ENCODE results near the gene GPATCH8. TPM values are rescaled to one million over a fixed set of nuclear protein-coding genes. Genes with fewer than 3 reads are reported as not detected.

The GPATCH8 gene
- total and polyA plus RNA-seq, 9 of the 15 experiments (the other 6 are each of a cell fraction or from before 2014, with no cell fraction given): 10.6 to 29.6 (median 13.2) TPM

DNA sequence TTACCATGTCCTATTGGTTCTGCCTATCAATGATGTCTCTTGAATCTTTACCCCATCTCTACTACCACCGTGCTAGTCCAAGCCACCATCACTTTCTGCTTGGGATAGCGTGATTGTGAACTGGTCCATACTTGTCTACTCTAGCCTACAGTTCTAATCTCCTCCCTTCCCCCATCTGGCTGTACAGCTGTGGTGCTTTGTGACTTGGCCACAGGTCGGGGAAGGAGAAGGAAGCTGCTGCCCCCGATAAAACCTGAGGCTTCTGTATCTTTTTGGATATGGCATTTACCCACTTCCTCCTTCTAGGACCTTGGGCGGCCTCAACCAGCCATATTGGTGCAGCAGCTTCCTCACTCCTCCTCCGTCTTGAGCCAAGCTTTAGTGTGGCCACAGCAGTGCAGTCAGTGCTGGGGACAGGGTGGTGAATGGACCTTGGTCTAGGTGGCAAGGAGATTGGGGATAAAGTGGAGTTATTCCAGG, 113.4 kb downstream of the GPATCH8 start (continued):
- peak; percentile 95 for TF ChIP-seq CBFA2T3 (IDR thresholded peaks at IDR 0.05)
- no peak for TF ChIP-seq U2AF2 (optimal IDR thresholded peaks at IDR 0.05; ENCODE audit: low read depth, low read length)
- TF ChIP-seq MEF2A (IDR thresholded peaks at IDR 0.05; ENCODE audit: control insufficient read depth, low read depth, low read length): 0 out of 2 replicates have a peak, but pooled peaks have one; percentile 27
- TF ChIP-seq ZNF766 (CRISPR knock-in tag; conservative IDR thresholded peaks at IDR 0.05): peak; percentile 73; the same call in 1 of the 2 replicates
- no peak for TF ChIP-seq ZC3H8 (IDR thresholded peaks at IDR 0.05)
- TF ChIP-seq SETDB1 (IDR thresholded peaks at IDR 0.05; ENCODE audit: low read length): no peak
- no peak for TF ChIP-seq ZNF253 (CRISPR knock-in tag; conservative IDR thresholded peaks at IDR 0.05)
- no peak for TF ChIP-seq ZC3H4 (CRISPR knock-in tag; IDR thresholded peaks at IDR 0.05; ENCODE audit: borderline replicate concordance)
- TF ChIP-seq MTA3 (IDR thresholded peaks at IDR 0.05; ENCODE audit: borderline replicate concordance): peak; percentile 78
- TF ChIP-seq CREBBP (IDR thresholded peaks at IDR 0.05; ENCODE audit: low read depth, low read length): no peak
- TF ChIP-seq PHB (CRISPR knock-in tag; IDR thresholded peaks at IDR 0.05): no peak
- TF ChIP-seq FOXJ2 (tag; IDR thresholded peaks at IDR 0.05): no peak
- TF ChIP-seq MBD2 (IDR thresholded peaks at IDR 0.05; ENCODE audit: borderline replicate concordance, low read depth): no peak
- TF ChIP-seq, protein P1, sequence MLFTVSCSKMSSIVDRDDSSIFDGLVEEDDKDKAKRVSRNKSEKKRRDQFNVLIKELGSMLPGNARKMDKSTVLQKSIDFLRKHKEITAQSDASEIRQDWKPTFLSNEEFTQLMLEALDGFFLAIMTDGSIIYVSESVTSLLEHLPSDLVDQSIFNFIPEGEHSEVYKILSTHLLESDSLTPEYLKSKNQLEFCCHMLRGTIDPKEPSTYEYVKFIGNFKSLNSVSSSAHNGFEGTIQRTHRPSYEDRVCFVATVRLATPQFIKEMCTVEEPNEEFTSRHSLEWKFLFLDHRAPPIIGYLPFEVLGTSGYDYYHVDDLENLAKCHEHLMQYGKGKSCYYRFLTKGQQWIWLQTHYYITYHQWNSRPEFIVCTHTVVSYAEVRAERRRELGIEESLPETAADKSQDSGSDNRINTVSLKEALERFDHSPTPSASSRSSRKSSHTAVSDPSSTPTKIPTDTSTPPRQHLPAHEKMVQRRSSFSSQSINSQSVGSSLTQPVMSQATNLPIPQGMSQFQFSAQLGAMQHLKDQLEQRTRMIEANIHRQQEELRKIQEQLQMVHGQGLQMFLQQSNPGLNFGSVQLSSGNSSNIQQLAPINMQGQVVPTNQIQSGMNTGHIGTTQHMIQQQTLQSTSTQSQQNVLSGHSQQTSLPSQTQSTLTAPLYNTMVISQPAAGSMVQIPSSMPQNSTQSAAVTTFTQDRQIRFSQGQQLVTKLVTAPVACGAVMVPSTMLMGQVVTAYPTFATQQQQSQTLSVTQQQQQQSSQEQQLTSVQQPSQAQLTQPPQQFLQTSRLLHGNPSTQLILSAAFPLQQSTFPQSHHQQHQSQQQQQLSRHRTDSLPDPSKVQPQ (CRISPR knock-in tag; IDR thresholded peaks at IDR 0.05; ENCODE audit: borderline replicate concordance): no peak
- TF ChIP-seq ZNF764 (CRISPR knock-in tag; IDR thresholded peaks at IDR 0.05; ENCODE audit: low read depth): no peak
- TF ChIP-seq E2F3 (CRISPR knock-in tag; IDR thresholded peaks at IDR 0.05): no peak
- TF ChIP-seq GABPB1 (CRISPR knock-in tag; IDR thresholded peaks at IDR 0.05): no peak; the same call in 1 of the 2 replicates
- TF ChIP-seq ATF7 (IDR thresholded peaks at IDR 0.05): peak; percentile 55; the same call in 1 of the 2 replicates
- TF ChIP-seq, protein P2, sequence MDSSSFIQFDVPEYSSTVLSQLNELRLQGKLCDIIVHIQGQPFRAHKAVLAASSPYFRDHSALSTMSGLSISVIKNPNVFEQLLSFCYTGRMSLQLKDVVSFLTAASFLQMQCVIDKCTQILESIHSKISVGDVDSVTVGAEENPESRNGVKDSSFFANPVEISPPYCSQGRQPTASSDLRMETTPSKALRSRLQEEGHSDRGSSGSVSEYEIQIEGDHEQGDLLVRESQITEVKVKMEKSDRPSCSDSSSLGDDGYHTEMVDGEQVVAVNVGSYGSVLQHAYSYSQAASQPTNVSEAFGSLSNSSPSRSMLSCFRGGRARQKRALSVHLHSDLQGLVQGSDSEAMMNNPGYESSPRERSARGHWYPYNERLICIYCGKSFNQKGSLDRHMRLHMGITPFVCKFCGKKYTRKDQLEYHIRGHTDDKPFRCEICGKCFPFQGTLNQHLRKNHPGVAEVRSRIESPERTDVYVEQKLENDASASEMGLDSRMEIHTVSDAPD (CRISPR knock-in tag; IDR thresholded peaks at IDR 0.05): no peak
- TF ChIP-seq MCM3 (IDR thresholded peaks at IDR 0.05): no peak
- TF ChIP-seq, protein P3, sequence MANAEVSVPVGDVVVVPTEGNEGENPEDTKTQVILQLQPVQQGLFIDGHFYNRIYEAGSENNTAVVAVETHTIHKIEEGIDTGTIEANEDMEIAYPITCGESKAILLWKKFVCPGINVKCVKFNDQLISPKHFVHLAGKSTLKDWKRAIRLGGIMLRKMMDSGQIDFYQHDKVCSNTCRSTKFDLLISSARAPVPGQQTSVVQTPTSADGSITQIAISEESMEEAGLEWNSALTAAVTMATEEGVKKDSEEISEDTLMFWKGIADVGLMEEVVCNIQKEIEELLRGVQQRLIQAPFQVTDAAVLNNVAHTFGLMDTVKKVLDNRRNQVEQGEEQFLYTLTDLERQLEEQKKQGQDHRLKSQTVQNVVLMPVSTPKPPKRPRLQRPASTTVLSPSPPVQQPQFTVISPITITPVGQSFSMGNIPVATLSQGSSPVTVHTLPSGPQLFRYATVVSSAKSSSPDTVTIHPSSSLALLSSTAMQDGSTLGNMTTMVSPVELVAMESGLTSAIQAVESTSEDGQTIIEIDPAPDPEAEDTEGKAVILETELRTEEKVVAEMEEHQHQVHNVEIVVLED (CRISPR knock-in tag; IDR thresholded peaks at IDR 0.05): no peak
- no peak for TF ChIP-seq PCBP2 (IDR thresholded peaks at IDR 0.05; ENCODE audit: low read depth, low read length, poor library complexity, severe bottlenecking)
- no peak for TF ChIP-seq ZNF165 (CRISPR knock-in tag; IDR thresholded peaks at IDR 0.05; ENCODE audit: borderline replicate concordance)
- peak; percentile 48; the same call in 1 of the 2 replicates for TF ChIP-seq CC2D1A (IDR thresholded peaks at IDR 0.05)
- TF ChIP-seq SAP30 (IDR thresholded peaks at IDR 0.05; ENCODE audit: borderline replicate concordance, insufficient read depth, low read depth, low read length, poor library complexity, severe bottlenecking): no peak
- no peak; the same call in 1 of the 2 replicates for TF ChIP-seq GTF2E2 (tag; IDR thresholded peaks at IDR 0.05)

All from K562 (cell line).